Activated naive CD8-positive, alpha-beta T cell treated with anti-CD3 and anti-CD28 coated beads, Interleukin-2, amount 50 U/mL, for 24 hours (primary cell): ENCODE measurements around the gene CRIM1.

ENCODE experiments used
- ATAC-seq: fragments of 150-1000 bp; cut with Tn5 transposase; one replicate; pipeline ENCODE4 v1.10.0; 2021
- DNase-seq: peaks from one replicate; pipeline ENCODE4 v3.0.0; 2021
- H3K27ac Mint-ChIP-seq: one replicate; pipeline ENCODE4 v1.8.0; 2021; ENCODE audit warnings: mild to moderate bottlenecking, mixed read lengths
- H3K27me3 Mint-ChIP-seq: one replicate; pipeline ENCODE4 v1.8.0; 2021; ENCODE audit warnings: mixed read lengths
- H3K36me3 Mint-ChIP-seq: one replicate; pipeline ENCODE4 v1.8.0; 2021; ENCODE audit warnings: low read depth, mixed read lengths
- H3K4me1 Mint-ChIP-seq: one replicate; pipeline ENCODE4 v1.8.0; 2021; ENCODE audit warnings: mixed read lengths
- H3K4me3 Mint-ChIP-seq: one replicate; pipeline ENCODE4 v1.8.0; 2021; ENCODE audit warnings: mild to moderate bottlenecking, moderate library complexity, mixed read lengths
- H3K9me3 Mint-ChIP-seq: one replicate; pipeline ENCODE4 v1.8.0; 2021; ENCODE audit warnings: mixed read lengths

The CRIM1 gene

DNA sequence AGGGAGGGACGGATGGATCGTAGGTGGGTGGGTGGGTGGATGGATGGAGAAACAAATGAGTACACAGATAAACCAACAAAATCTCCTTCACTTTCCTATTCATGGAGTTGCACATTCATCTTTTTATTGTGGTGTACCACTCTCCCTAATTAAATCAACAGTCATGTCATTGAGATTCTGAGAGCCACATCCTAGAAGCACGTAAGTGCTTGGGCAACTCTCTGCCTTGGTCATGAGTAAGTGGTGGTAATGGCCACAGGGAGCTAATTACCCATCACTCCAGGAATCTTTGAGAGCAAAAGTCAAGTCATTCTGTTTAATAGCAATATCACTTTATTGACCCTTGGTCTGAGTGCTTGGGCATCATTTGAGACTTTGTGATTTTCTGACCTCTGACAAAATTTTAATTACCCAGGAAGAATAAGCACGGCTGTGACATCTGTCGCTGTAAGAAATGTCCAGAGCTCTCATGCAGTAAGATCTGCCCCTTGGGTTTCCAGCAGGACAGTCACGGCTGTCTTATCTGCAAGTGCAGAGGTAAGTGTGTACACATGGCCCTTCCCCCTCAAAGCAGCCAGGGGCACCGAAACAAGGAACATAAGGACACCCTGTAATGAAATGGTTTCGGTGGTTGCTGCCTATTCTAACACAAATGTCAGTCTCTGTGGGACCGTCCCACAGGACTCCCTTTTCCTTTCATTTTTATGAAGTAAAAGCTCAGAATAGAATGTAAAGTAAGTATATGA lies 156.5 kb downstream of the CRIM1 start:
- H3K36me3 Mint-ChIP-seq, result peaks cover 39% of the 10 kb centered on the region

DNA sequence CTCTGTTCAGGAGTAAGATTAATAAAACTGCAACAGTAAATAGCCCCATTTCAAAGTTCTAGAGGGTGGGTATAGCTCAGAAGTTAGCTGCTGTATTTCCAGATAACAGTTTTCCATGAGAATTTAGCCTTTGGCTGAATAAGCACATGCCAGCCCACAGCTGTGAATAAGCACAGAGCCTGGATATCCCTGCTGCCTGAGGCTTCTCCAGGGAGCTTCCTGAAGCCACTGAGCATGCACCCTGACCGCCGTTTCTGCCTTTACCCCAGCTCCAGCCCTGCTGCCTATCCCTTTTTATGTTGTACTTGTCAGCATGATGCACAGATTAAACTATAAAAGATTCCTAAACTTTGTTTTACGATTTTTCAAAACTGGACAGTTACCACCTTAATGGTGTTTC lies 157.1 kb downstream of the CRIM1 start:
- Mint-ChIP-seq H3K4me3 (no peak overlapping the region), H3K4me1 (no peaks in the 10 kb centered on the region), H3K27ac (no peak overlapping the region), H3K36me3 (peaks cover 44% of the 10 kb centered on the region), H3K9me3 (no peaks in the 10 kb centered on the region), H3K27me3 (no peaks in the 10 kb centered on the region)
- DNase-seq, result no peak
- no peak for ATAC-seq

More for the DNA sequence above, 156.5 kb downstream of the CRIM1 start:
- ATAC-seq, result no peak
- Mint-ChIP-seq H3K27ac (no peak overlapping the region), H3K9me3 (no peaks in the 10 kb centered on the region), H3K4me1 (no peaks in the 10 kb centered on the region), H3K27me3 (no peaks in the 10 kb centered on the region), H3K4me3 (no peak overlapping the region)
- DNase-seq, result no peak

- H3K27me3 Mint-ChIP-seq, result no peaks in the 10 kb centered on the region
- H3K4me1 Mint-ChIP-seq, result no peaks in the 10 kb centered on the region
- peaks cover 46% of the 10 kb centered on the region for H3K36me3 Mint-ChIP-seq
- no peak overlapping the region for H3K27ac Mint-ChIP-seq
- no peak overlapping the region for H3K4me3 Mint-ChIP-seq
- ATAC-seq (no peak), DNase-seq (no peak)
- no peaks in the 10 kb centered on the region for H3K9me3 Mint-ChIP-seq
Measured at GRCh38 chr2:36513661-36514060, 158.1 kb downstream of the CRIM1 start.

DNA sequence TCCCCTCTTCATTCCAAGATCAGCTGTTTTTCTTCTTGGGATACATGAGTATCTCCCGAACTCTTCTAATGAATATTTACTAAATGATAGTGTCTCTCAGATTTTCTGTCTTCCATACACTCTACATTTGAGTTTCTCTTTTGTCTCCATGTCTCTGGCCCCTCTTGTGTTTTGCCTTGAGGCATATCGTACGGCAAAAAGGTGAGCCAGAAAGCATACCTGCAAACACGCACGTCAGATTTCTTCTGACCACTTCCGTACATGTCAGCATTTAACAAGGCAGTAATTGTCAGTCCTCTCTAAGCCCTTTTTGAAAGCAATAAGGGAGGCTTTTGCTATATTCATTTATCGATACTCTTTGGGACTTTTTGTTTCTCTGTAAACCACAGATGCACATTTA lies 160.0 kb downstream of the CRIM1 start:
- no peaks in the 10 kb centered on the region for H3K4me1 Mint-ChIP-seq
- DNase-seq, result no peak
- peaks cover 54% of the 10 kb centered on the region for H3K36me3 Mint-ChIP-seq
- H3K9me3 Mint-ChIP-seq, result no peaks in the 10 kb centered on the region
- no peak for ATAC-seq
- H3K27me3 Mint-ChIP-seq, result no peaks in the 10 kb centered on the region
- H3K4me3 Mint-ChIP-seq, result no peak overlapping the region
- H3K27ac Mint-ChIP-seq, result no peak overlapping the region

- Mint-ChIP-seq H3K4me3 (no peak overlapping the region), H3K36me3 (peaks cover 52% of the 10 kb centered on the region), H3K9me3 (no peaks in the 10 kb centered on the region), H3K4me1 (no peaks in the 10 kb centered on the region), H3K27ac (no peak overlapping the region), H3K27me3 (no peaks in the 10 kb centered on the region)
- no peak for ATAC-seq
- no peak for DNase-seq
Measured at GRCh38 chr2:36516136-36516870, 160.7 kb downstream of the CRIM1 start.

DNA sequence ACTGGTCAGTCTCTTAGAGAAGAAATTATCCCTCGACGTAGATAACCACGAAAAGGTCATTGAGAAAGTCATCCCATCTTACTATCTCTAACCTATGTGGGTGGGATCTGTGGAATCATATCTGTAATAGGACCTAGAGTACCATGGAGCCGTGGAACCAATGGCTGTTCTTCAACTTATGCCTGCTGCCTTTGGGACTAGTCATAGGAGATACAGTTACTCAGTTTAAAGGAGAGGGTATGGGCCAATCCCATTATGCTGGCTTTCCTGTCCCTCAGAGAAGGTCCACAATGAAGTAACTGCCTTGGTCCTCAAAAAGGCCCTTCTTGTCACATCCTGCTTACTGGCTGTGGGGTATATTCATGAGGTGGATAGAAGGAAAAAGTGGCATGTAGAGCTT lies 164.9 kb downstream of the CRIM1 start:
- Mint-ChIP-seq H3K27me3 (no peaks in the 10 kb centered on the region), H3K4me1 (no peaks in the 10 kb centered on the region), H3K27ac (no peak overlapping the region), H3K36me3 (peaks cover 49% of the 10 kb centered on the region), H3K9me3 (no peaks in the 10 kb centered on the region), H3K4me3 (no peak overlapping the region)
- no peak for ATAC-seq
- no peak for DNase-seq

- DNase-seq (no peak), ATAC-seq (no peak)
- H3K9me3 Mint-ChIP-seq, result no peaks in the 10 kb centered on the region
- H3K36me3 Mint-ChIP-seq, result peaks cover 51% of the 10 kb centered on the region
- no peak overlapping the region for H3K27ac Mint-ChIP-seq
- H3K27me3 Mint-ChIP-seq, result no peaks in the 10 kb centered on the region
- no peaks in the 10 kb centered on the region for H3K4me1 Mint-ChIP-seq
- no peak overlapping the region for H3K4me3 Mint-ChIP-seq
Measured at GRCh38 chr2:36523153-36523552, 167.6 kb downstream of the CRIM1 start.

DNA sequence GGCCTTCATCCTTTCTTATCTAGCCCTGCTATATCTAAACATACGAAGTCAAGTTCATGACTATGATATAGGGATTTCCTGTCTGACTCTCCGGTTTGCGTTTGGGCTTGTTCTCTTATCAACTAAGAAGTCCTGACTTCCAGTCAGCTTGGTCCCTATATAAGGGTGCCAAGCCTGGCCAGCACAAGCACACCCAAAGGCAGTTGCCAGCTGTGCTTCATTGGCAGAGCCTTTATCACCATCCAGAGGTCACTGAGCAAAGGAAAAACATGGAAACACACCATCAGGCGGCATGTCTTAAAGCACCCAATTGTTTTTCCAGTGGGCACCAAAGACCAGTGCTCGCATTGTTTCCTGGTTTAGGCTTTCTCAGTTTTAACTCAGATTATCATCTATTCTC lies 169.7 kb downstream of the CRIM1 start:
- Mint-ChIP-seq H3K27ac (no peak overlapping the region), H3K4me3 (no peak overlapping the region), H3K27me3 (no peaks in the 10 kb centered on the region), H3K36me3 (peaks cover 41% of the 10 kb centered on the region), H3K9me3 (no peaks in the 10 kb centered on the region), H3K4me1 (no peaks in the 10 kb centered on the region)
- DNase-seq (no peak), ATAC-seq (no peak)

GRCh38 chr2:36526226-36526625 lies 170.6 kb downstream of the CRIM1 start:
- ATAC-seq, result no peak
- no peak overlapping the region for H3K27ac Mint-ChIP-seq

DNA sequence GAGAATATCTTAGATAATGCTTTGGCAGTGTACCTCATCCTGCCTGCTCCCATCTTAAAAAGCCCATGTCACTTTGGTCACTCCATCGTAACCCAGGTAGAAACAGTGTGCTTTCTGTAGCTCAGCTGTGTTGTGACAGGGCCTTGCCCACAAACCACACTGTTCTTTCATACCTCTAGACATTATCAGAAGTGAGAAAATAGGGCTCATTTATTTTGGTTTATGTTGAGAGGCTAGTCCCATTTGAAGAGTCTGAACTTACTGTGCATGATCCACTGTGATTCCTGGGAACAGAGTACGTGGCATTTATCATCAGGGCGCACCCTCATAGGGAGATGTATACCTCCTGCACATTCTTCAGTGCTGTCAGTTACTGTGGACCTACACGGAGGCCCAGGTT lies 172.7 kb downstream of the CRIM1 start:
- Mint-ChIP-seq H3K4me3 (no peak overlapping the region), H3K36me3 (peaks cover 34% of the 10 kb centered on the region), H3K4me1 (no peaks in the 10 kb centered on the region), H3K9me3 (no peaks in the 10 kb centered on the region), H3K27ac (no peak overlapping the region), H3K27me3 (no peaks in the 10 kb centered on the region)
- ATAC-seq (no peak), DNase-seq (no peak)

More at GRCh38 chr2:36526226-36526625, 170.6 kb downstream of the CRIM1 start:
- no peaks in the 10 kb centered on the region for H3K4me1 Mint-ChIP-seq
- no peaks in the 10 kb centered on the region for H3K27me3 Mint-ChIP-seq
- no peak overlapping the region for H3K4me3 Mint-ChIP-seq
- peaks cover 42% of the 10 kb centered on the region for H3K36me3 Mint-ChIP-seq
- DNase-seq, result no peak
- no peaks in the 10 kb centered on the region for H3K9me3 Mint-ChIP-seq

DNA sequence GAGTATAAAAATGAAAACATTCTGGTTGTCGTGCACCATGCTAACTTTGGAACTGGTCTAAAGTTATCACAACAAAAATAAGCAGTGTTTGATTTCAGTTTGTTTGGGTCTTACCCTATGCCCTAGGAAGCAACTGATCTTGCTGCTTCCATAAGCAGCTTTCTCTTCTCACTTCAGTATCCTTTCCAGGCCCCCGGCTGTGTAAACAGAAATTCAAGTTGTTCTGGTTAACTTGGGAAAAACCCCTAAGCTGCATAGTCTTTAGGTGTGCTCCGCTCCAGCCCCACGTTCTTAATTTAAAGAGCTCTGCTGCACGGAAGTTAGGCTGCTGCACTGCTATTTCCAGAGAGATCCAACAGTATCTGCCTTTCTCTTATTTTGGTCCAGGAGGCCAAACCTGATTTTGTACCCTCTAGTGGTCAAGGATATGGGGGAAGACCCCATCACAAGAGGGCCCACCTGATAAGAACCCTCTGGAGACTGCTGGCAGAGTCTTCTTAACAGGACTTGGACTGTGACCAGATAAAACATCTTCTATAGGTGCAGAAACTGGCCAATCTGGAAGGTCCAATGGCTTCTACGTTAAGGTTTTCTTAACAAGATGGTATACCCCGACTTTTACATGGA lies 173.3 kb downstream of the CRIM1 start:
- H3K9me3 Mint-ChIP-seq, result no peaks in the 10 kb centered on the region
- no peaks in the 10 kb centered on the region for H3K4me1 Mint-ChIP-seq
- no peak for DNase-seq
- H3K36me3 Mint-ChIP-seq, result peaks cover 30% of the 10 kb centered on the region
- H3K4me3 Mint-ChIP-seq, result no peak overlapping the region
- no peaks in the 10 kb centered on the region for H3K27me3 Mint-ChIP-seq
- no peak for ATAC-seq
- no peak overlapping the region for H3K27ac Mint-ChIP-seq

DNA sequence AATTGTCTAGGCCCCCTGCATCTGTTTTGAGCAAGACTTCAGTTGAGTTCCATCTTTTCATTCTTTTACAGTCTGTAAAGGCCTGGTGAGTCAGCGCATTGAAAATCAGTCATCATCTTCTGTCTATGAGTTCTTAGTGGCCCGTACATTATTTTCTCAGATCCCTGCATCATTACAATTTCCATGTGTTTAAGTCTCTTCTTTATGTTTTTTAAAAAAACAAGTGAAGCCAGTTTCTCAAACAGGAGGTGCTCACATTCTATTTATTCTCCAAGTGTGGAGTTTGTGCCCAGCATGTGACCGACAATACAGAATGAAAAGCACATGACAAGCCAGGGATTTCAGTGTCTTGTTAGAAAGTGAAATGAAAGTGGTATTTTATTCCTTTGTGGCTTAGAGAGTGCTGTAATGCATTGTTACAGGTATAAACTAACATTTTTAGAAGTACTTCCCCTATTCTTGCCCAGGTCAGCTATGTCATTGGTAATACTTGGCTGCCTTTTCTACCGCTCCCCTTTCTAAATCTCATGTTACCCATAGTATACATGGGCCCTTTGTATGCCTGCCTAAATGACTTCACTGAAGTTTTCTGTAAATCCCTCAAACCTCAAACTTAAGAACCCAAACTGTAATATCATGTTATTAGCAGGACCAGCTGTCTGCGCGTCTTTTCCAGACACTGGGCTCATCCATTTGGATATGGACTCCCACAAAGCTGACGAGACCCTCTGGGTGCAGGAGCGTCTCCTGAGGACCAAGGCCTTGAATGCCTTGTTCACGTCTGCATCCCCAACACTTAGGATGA lies 174.8 kb downstream of the CRIM1 start:
- peaks cover 23% of the 10 kb centered on the region for H3K36me3 Mint-ChIP-seq
- no peak overlapping the region for H3K4me3 Mint-ChIP-seq
- no peaks in the 10 kb centered on the region for H3K4me1 Mint-ChIP-seq
- H3K27ac Mint-ChIP-seq, result no peak overlapping the region
- H3K9me3 Mint-ChIP-seq, result no peaks in the 10 kb centered on the region
- H3K27me3 Mint-ChIP-seq, result no peaks in the 10 kb centered on the region
- DNase-seq, result no peak
- ATAC-seq, result no peak

DNA sequence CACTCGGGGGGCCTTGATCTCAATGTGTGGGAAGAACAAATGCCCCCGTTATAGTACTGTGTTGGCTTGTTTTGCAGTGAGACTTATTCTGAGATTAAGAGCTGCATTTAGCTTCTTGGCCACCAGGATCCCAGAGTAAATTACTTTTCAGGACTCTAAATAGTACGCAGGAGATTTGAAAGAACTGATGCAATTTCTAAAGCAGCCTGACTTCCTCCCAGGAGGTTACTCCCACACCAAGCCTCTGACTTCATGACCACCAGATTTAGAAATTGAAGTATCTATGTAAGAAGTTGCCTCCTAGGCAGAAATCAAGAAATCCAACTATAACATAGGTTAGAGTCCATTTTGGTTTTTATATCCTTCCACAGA lies 175.4 kb downstream of the CRIM1 start:
- no peak overlapping the region for H3K27ac Mint-ChIP-seq
- no peaks in the 10 kb centered on the region for H3K9me3 Mint-ChIP-seq
- peaks cover 20% of the 10 kb centered on the region for H3K36me3 Mint-ChIP-seq
- no peak for ATAC-seq
- H3K27me3 Mint-ChIP-seq, result no peaks in the 10 kb centered on the region
- H3K4me3 Mint-ChIP-seq, result no peak overlapping the region
- no peak for DNase-seq
- H3K4me1 Mint-ChIP-seq, result no peaks in the 10 kb centered on the region

DNA sequence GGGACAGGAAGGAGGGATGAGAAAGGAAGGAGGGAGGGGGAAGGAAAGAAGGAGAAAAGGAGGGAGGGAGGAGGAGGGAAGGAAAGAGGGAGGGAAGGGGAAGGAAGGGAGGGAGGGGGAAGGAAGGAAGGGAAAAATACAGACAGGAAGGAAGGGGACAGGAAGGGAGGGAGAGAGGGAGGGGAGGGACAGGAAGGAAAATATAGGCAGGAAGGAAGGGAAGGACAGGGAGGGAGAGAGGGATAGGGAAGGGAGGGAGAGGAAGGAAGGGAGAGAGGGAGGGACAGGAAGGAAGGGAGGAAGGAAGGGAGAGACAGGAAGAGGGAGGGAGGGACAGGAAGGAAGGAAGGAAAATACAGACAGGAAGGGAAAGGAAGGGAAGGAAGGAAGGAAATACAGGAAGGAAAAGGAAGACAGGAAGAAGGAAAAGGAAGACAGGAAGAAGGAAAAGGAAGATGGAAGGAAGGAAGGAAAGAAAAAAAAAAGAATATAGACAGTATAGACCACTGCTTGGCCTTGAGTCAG lies 178.8 kb downstream of the CRIM1 start:
- H3K9me3 Mint-ChIP-seq, result no peaks in the 10 kb centered on the region

More for the DNA sequence above, 178.8 kb downstream of the CRIM1 start:
- no peaks in the 10 kb centered on the region for H3K4me1 Mint-ChIP-seq
- ATAC-seq (no peak), DNase-seq (no peak)
- peaks cover 19% of the 10 kb centered on the region for H3K36me3 Mint-ChIP-seq
- no peak overlapping the region for H3K4me3 Mint-ChIP-seq
- H3K27ac Mint-ChIP-seq, result no peak overlapping the region
- no peaks in the 10 kb centered on the region for H3K27me3 Mint-ChIP-seq
